SIG-M5 treated with dmso at 0.1 percent for 504 hours (cell line): ENCODE results near the gene ETS1.

Experiments
- DNase-seq: peaks from one replicate; lab custom pipeline; 2025; ENCODE audit not compliant: unreplicated experiment; lab: John Stamatoyannopoulos, UW

The ETS1 gene

DNA sequence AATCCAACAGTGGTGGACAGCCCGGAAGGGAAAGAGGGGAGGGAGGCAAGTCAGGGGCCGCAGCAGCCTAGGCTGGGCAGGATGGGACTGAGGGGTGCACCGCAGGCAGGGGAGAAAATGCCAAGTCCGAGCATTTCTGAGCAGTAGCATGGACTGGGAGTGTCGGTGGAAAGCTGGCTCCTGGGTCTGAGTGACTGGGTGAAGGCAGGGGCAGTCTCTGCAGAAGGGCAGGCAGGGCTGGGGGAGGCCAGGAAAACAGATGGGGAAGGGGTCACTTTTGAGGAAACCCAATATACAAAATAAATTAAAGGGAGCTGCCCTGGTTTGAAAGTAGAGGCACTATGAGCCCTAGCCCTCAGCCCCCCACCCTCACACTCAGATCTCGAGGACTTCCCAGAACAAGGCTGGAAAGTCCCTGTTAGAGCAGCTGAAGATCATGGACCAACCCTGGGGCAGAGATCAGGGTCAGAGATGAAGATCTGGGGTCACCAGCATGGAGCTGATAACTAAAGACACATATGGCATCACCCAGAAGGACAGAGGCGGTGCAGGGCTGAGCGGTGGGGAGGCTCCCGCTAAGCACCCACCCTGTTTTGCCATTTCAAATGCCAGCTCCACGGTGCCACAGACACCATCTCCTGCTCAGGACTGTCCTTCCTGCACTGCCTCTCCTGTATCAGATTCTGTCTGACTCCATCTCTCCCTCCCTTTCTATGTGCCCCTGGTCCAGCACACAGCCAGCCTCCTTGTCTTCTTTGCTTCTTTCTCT is 32.4 kb upstream of the ETS1 start:
- DNase-seq: no peak

DNA sequence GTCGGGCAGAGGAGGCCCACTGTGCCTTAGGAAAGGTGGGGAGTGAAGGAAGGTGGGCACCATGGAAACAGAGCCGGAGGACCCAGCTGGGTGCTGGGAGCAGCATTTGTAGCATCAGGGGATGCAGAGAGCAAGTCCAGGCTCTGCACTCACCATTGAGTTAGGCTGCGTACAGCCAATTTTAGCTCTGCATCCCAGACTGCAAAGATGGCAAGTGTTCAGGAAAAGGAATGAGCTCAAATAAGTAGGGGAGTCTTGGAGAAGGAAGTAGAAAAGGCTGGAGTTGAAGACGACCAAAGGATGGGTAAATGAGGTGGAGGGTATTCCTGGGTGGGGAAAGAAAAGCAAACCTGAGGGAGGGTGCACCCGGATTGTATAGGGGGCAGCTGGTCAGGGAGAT is 31.6 kb upstream of the ETS1 start:
- no peak for DNase-seq

DNA sequence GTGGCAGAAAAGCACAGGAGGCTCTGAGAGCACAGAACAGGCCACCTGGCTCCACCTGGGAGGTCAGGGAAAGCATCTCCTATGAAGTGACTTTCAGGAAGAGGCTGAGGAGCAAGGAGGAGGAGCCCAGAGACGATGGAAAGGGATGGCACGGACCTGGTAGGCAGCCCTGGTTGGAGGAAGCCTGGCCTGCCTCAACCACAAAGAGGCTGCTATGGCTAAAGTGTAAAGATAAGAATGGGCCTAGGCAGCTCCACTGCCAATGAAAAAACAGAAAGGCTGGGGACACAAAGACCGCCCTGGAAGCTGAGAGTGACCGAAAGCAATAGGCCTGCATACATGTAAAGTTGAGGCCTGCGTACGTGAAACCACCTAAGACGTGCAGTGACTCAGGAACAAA is 31.2 kb upstream of the ETS1 start:
- DNase-seq: no peak

DNA sequence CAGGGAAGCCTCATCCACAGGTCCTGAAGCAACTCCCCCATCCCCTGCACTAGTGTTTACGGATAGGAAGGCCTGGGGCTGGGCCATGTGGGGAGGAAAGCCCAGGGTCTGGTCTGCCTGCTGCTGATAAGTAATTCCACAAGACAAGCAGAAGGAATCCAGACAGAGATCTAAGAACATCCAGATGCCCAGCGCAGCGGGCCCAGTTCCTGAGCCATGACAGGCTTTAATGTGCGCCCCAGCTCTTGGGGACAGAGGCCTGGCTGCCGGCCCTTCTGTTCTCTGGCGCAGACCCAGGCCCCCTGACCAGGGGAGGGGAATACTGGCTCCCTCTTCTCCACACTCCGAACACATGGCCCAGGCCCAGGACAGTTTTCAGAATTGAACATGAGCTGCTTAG is 28.8 kb upstream of the ETS1 start:
- no peak for DNase-seq

DNA sequence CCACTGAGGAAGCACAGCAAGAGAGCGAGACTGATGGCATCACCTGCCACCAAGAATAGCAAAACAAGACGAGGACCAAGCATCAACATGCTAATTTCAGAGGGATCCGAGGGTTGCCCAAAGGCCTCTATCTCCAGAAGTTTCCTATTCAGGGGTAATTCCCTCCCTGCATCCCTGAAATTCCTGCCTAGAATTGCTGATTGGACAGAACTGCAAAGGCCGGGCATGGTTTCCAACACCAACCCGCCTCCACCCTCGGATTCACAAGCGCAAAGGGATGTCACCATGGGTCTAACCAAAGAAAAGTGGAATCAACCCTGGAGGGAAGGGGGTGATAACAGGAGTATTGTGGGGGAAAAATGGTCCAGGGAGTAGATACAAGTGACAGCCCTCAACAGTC is 28.3 kb upstream of the ETS1 start:
- no peak for DNase-seq

DNA sequence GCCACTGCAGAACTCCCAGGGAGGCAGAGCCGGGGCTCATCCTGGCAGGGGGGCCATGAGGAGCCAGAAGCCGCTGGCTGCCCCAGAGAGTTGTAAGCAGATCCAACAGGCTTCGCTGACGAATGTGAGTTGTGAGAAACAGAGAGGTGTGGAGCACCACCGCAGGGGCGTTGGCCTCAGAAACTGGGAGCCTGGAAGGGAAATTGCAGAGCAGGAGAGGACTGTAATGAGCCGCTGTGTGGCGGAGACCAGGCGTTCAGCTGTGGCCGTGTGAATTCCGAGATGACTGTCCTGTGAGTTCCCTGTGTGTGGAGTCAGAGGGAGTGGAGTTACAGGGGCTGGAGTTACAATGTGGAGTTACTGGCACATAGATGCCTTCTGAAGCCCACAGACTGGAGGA is 27.7 kb upstream of the ETS1 start:
- DNase-seq: no peak

DNA sequence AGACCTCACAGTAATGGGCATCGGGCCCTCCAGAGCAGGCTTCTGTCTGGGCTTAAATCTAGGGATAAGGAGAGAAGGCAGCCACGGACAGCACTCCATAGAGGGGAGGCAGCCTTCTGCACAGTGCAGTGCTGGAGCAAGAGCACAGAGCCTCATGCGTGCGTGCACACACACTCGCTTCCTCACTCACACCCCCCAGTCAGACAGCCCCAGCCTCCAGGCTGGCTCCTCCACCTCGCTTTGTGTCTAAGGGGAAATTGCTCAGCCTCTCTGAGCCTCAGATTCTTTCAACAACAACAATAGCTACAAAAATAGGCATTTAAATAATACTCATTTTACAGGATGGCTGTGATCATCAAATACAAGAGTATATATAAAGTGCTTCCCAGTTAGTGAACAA is 26.7 kb upstream of the ETS1 start:
- DNase-seq: no peak

DNA sequence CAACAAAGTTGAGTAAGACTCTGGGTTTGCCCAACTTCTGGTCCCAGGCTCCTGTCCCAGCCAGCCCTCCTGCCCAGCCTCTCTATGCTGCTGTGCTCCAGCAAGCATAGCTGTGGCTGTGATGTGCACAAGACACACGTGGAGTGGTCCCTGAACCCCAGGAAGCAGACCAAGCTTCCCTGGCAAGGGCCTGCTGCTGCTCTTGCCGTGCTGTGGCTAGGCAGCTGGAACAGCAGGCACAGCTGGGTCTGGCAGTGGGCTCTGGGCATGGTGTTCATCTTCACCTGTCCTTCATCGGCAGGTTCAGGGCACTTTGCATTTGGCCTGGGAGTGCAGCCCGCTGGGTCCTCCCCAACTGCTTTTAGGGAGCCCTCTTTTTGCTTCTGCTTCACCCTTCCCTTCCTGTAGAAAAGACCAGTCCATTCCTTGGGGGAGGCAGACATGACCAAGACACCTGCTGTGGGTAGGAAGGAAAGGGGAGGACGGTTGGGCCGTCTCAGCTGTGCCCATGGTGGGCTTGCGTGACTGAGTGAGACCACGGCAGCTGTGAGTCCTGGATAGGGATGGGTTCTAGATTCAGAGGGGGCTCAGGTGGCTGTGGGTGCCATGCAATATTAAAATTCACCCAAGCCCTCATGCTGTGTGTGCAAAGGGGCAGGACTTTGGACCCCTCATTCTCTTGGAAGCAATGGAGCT is 26.1 kb upstream of the ETS1 start:
- no peak for DNase-seq

DNA sequence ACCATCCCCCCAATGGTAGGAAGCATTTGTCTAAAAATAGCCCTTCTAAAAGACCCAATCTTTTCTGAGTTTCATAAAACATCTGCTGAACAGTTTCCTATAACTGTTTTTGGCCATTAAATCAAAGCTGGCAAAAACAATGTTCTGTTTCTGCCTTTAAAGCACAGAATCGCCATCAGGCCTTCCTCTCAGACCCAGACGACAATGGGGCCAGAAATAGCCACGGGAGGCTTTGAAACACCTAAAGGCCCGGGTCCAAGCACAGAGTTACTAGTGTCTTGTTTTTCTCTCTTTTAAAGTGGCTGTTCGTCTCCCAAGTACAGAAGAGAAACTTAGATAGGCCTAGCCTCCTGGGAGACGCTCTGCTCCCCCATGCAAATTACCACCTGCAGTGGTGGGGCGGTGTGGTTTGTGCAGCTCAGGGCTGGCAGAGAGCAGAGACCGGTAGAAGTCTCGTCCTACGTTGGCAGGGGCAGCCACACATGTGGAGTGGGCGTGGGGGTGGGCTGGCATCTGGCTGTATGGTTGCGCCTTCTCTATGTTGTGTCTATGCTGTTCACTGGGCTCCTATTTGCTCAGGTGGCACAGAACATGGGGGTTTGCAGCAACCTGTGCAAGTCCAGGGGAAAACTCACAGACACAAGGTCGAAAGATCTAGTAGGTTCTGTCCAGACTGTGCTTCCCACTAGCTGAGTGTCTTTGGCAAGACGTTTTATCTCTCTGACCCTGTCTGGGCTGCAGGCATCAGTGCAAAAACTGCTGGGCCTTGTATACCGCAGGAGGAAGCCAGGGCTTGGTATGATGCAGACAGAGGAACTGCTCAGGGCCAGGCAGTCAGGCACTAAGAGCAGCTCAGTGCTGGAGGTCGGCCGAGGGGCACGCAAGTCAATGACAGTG is 23.6 kb upstream of the ETS1 start:
- DNase-seq: peak; percentile 2

DNA sequence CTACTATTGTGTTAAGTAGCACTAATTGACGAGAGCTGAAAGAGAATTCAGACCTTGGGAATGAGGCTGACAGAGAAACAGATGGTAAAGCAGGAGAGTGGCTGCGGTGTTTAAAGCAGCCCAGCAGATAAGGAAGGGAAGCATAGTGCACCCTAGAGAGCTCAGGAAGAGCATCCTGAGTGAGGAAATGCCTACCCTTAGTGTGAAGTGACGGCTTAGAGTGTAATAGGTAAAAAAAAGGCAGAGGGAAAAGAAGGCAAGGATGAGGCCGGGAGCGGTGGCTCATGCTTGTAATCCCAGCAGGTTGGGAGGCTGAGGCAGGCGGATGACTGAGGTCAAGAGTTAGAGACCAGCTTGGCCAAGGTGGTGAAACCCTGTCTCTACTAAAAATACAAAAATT is 22.4 kb upstream of the ETS1 start:
- DNase-seq: no peak

DNA sequence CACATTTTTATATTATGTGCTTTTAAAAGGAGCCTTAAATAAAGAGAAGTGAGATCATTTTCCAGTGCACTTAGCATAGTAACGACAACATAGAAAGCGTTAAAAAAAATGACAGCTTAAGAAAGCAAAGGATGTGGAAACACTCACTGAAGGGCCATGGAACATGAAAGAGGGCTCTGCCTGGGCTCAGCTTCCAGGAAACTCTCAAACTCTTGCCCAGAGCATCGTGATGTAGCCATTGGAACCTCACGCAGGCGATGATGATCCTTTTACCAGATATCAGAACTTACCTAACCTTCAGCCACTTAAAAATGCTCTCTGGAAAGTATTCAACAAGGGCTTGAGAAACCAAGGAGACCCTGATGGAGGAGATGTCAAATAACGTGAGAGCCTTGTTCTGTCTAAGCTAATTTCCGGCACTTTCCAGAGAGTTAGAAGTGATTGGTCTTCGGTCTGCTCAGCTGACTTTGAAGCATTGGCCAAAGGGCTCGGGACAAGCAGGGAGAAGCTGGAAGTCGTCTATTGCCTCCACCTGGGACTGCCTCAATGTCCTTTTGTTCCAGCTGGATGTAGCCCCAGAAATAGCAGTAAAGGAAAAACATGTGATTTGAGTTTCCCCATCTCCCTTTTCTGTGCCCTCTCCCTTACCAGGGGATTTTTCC is 21.5 kb upstream of the ETS1 start:
- no peak for DNase-seq

DNA sequence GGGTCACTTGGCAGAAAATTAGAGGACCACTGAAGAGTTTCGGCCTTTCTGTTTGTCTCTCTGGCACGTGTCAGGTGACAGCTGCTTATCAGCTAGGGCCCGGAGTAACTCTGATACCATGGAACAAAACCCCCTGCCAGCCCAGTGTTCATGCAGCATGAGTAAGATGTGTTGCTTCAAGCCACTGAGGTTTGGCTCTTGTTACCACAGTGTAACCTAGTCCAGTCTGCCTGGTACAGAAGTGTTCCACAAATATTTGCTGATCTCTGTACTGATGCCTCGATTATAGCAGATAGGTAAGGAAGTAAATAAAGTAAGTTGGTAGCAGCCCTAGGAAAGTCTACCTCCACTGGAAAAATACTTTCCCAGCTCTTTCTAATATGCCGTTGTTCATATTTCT is 20.5 kb upstream of the ETS1 start:
- peak; percentile 0 for DNase-seq

DNA sequence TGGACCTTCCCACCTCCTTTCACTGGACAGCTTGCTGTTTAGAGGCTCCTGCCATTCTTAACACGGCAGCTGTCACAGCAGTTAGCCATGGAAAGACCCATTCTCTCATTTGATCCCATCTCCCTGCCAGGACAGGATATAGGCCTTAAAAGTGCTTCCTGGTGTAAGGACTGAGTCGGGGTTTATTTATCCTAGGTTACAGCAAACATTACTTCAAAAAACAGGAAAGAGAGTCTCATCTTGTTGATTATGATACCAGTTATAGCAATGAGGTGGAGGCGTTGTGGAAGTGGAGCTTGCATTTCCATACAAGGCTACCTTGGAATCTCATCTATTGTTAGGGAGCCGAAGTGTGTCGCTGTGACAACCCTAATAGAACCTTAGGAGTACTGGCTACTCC is 17.4 kb upstream of the ETS1 start:
- DNase-seq: no peak

DNA sequence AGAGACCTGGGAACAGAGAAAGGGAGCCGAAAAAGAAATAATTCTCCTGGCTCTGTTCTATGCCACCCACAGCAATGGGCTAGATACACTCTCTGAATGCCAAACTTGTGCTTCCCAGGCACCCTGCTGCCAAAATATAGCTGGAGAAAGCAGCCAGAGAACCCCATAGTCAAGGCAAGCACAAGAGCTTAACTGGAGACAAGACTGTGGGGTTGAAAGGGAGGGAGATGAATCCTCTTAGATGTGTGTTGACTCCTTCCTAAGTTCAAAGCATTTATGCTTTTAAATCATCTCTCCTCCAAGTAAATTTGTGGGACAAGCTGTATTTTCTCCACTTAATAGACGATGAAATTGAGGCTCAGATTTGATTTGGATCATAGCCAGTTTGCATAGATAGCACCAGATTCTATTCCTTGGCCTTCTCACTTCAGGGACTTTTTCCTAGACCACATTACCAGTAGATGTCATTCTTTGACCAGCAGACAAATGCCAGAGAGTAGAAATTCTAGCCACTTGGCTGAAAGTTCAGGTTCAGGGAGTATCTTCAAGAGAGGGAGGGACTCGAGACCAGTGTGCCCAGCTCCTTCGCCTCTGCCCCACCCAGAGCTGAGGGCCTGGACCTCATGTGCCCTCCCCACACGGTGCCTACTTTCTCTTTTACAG is 16.5 kb upstream of the ETS1 start:
- DNase-seq: no peak

DNA sequence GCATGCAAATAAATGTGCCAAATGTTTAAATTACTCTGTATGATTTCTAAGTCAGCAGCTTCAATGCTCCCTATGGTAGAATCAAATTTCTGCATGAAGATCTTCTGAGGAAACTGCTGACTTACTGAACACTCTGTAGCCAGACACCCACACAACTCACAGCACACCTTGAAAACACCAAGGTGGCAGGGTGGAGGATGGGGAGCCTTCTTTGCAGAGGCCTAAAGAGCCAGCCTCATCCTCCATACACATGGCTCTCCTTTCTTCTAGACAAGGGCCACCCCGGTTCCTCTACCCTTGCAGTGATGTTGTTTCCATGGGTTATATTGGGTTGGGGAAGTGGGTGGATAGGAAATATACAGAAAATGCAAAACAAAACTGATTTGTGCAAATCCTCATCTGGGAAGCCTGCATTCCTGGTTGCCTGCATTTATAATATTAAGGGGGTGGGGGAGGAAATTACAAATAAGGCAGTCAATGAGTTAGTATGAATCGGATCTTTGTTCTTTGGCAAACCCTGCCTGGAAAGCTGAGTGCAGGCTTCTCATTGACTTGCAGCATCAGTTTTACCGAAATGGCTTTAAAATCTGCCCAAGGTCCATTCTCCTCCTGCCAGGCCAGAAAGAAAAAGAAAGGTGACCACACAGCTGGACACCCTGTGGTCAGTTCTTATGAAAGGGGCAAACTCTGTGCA is 15.8 kb upstream of the ETS1 start:
- DNase-seq: no peak

DNA sequence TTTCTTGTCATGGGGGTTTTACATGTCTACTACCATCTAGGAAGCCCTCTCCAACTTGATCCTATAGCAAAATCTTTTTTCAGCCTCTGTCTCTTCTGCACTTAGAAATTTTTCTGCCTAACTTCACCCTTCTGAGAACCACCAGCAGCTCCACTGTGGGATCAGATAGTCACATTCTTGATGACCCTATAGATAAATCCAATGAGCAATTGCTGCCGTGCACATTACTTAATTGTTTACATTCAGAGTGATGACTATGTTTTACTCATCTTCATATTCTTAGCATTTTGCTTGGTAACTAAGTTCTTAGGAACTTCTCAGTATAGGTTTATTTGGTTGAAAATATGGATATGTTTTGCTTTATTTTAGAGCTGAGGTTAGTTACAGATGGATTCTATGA is 12.4 kb upstream of the ETS1 start:
- DNase-seq: no peak

DNA sequence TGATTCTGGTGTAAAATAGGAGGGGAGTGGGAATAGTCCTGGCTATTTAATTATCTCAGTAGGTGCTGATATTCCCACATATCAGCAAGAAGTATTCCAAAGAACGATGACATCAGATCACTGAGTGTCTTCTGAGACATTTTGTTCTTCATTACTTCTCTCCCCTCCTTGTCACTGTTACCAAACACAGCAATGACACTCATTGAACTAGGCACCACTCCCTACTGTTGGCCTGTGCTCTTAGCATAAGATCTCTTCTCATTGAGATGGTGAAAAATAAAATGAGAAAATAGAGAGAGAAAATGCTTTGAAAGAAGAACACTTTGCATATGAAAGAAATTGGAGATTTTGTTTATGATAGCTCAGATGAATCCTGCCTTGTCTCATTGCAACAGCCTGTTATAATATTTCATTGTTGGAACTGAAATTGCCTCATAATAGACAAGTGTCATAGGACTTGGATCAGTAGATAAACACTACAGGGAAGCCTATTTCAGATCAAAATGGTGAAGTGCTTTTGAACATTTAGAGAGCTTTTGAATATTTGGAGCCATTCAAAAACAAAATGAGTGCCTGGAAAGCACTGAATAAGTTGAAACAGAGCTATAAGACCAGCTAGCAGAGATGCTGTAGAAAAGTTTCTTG is 11.3 kb upstream of the ETS1 start:
- DNase-seq: no peak

DNA sequence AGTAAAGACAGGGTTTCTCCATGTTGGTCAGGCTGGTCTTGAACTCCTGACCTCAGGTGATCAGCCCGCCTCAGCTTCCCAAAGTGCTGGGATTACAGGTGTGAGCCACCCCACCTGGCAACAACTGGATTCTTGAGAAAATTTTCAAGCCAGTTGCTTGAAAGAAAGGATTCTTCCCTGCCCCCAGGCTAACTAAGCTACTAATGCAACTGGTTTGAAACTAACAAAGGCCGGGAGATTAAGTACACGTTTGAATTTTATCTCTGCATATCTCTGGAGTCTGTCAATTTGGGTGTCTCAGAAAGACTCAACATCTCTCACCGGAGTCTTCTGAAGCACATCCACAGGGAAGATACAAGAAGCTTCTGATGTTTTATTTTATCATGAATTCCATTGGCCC is 10.7 kb upstream of the ETS1 start:
- no peak for DNase-seq

DNA sequence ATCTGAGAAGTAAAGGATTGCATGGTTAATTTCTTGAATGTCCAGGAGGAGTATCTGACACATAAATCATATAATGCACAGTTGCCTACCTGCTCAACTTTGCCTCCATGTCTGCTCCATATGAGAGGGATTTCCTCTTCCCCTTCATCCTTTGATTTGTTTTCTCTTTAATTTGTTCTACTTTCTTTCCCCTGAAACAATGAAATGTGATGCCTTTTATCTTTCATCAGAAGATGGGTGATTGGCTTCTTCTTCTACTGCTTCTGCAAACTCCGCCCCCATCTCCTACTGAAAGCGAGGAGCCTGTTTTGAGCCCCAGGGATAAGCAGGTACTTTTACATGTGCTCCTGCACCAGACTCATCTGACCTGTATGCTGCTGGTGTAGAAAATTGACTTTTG is 9.9 kb upstream of the ETS1 start:
- DNase-seq: no peak

DNA sequence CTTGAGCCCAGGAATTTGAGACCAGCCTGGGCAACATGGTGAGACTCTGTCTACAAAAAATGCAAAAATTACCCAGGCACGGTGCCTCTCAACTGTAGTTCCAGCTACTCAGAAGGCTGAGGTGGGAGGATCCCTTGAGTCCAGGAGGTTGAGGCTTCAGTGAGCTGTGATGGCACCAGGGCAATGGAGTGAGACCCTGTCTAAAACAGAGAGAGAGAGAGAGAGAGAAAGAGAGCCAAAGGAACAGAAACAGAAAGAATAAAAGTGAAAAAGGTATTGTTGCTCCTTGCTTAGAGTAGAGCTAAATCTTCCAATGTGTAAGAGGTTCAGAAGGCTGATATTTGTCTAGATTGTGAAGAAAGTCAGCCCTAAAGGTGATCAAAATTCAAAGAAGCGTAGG is 8.9 kb upstream of the ETS1 start:
- DNase-seq: no peak
